Subcutaneous abdominal adipose tissue (tissue), 5 donors: Measurements from ENCODE around the gene PPP1R3C.
A peak's percentile ranks its signal among the peaks of the same experiment; 100 is the strongest.

Experiments
- H3K27ac ChIP-seq: one replicate; pipeline ENCODE4 v1.7.0; 2013; ENCODE audit warnings: low read depth, mild to moderate bottlenecking, inconsistent platforms, low read length, moderate library complexity
- H3K27me3 ChIP-seq, 5 donors: one replicate each; pipeline ENCODE4 v1.7.0; 2013; ENCODE audit warnings: low read length in 5 of 5, inconsistent platforms in 1 of 5; ENCODE audit not compliant: control insufficient read depth in 5 of 5, insufficient read depth in 4 of 5
- H3K36me3 ChIP-seq, 5 donors: one replicate each; pipeline ENCODE4 v1.7.0; 2013; ENCODE audit warnings: low read length in 5 of 5; ENCODE audit not compliant: control insufficient read depth in 5 of 5, insufficient read depth in 5 of 5
- H3K4me1 ChIP-seq, 5 donors: one replicate each; pipeline ENCODE4 v1.7.0; 2013; ENCODE audit warnings: low read length in 5 of 5, mild to moderate bottlenecking in 3 of 5, moderate library complexity in 1 of 5; ENCODE audit not compliant: control insufficient read depth in 5 of 5, insufficient read depth in 5 of 5
- H3K4me3 ChIP-seq, 5 donors: one replicate each; pipeline ENCODE4 v1.7.0; 2013; ENCODE audit warnings: low read length in 5 of 5, low read depth in 1 of 5
- H3K9ac ChIP-seq, 5 donors: one replicate each; pipeline ENCODE4 v1.7.0; 2013; ENCODE audit warnings: low read length in 5 of 5, mild to moderate bottlenecking in 4 of 5, moderate library complexity in 3 of 5
- H3K9me3 ChIP-seq, 5 donors: one replicate each; pipeline ENCODE4 v1.7.0; 2013; ENCODE audit warnings: low read length in 5 of 5; ENCODE audit not compliant: control insufficient read depth in 5 of 5
- donor health status: healthy.
- donor health status: healthy.
- donor health status: healthy.
- donor health status: healthy.
- donor health status: healthy.

The PPP1R3C gene

DNA sequence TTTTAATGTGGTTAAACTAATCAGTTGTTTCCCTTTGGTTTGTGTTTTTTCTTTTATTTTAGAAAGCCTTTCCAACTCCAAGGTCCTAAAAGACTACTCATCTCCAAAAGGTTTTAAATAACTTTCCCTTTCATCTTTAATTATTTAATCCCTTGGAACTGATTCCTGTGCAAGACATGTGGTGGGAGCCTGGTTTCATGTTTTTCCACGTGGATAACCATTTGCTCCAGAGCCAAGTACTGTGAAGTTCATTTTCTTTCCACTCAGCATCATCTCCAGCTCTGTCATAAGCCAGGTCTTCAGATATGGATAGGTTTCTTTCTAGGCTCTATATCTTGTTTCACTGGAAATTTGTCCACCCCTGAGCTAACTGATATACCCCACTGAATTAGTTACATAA, 16.7 kb downstream of the PPP1R3C start:
- Histone ChIP-seq H3K36me3 (no peaks in the 10 kb centered on the region), H3K9me3 (no peaks in the 10 kb centered on the region), H3K27me3 (no peaks in the 10 kb centered on the region), H3K27ac (no peak overlapping the region), H3K9ac (no peak overlapping the region), H3K4me1 (peaks cover 0 to 13% (median 6%) of the 10 kb centered on the region in 5 donors), H3K4me3 (no peak overlapping the region)

DNA sequence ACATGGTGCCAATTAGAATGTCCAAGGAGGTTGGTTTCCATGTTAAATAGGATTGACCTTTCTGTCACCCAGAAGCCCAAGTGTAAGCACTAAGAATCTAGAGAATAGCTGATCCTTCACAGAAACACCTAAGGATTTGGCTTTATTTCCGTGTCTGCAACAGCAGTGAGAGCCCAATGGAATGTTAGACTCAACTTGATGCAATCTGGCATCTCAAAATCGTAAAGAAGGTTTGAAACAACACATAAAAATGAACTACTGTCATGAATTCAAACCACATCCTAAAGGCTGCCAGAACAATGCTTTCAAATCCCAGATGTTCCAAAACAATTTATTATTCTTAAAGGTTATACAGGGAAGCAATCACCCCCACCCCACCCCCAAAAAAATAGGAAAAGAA, 18.6 kb downstream of the PPP1R3C start:
- no peaks in the 10 kb centered on the region for H3K27me3 ChIP-seq
- H3K4me3 ChIP-seq: no peak overlapping the region
- no peaks in the 10 kb centered on the region for H3K36me3 ChIP-seq
- no peaks in the 10 kb centered on the region for H3K9me3 ChIP-seq
- H3K4me1 ChIP-seq: peaks cover 0 to 19% (median 9%) of the 10 kb centered on the region in 5 donors
- H3K27ac ChIP-seq: peak overlapping the region; percentile 27
- H3K9ac ChIP-seq: no peak overlapping the region

DNA sequence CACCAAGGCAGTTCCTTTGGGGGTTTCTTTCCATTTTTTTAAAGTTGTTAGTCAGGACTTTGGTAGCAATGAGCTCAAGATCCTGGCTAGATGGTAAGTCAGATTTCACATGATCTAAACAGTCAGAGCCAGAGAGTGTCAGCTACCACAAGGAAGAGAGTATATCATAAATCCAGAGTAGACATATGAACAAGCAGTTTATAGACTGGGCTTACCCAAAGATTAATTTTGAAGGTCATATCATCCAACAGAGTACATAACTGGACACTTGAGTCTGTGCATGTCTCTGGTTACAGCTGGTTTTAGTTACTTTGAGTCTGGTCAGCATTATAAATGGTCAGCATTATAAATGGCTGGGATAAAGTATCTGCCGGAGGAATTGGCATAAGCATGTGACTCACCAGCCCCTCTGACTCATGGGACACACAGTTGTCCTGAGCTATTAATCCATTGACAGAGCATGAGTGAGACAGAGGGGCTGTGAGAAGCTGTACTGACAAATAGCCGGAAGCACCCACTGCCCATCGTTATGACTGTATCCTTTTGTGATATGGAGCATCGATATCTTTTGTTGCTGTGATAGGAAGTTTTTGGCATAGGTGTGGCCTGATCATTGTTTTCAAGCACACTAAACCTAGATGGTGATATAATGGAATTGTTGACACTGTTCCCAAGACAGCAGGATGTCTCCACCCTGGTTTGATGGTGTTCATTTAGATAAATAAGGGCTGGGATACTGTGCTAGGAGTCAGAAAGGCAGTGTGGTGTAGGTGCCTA, 19.3 kb downstream of the PPP1R3C start:
- no peaks in the 10 kb centered on the region for H3K36me3 ChIP-seq
- H3K4me3 ChIP-seq: no peak overlapping the region
- peaks cover 0 to 25% (median 15%) of the 10 kb centered on the region in 5 donors for H3K4me1 ChIP-seq
- H3K27me3 ChIP-seq: no peaks in the 10 kb centered on the region
- H3K9me3 ChIP-seq: no peaks in the 10 kb centered on the region
- H3K27ac ChIP-seq: peak overlapping the region; percentile 27
- no peak overlapping the region for H3K9ac ChIP-seq

DNA sequence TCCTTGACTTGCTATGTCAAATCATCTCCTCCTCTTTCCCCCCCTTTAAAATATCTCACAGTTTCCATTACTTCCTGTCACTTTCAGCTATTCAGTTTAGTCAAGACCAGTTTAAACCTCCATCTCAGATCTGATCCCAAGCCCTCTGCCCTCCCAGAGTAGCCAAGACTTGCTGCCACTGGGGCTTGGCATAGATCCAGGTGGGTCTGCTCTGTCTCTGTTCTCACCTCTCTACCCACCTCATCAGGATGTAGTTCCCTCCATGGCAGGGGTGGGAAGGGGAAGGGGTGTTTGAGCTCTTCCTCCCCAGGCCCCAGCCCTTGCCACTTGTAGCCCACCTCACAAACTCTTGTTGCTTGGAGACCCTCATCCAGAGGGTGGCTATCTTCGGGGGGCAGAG, 22.0 kb downstream of the PPP1R3C start:
- Histone ChIP-seq H3K9ac (no peak overlapping the region), H3K27ac (peak overlapping the region; percentile 46), H3K4me1 (peaks cover 0 to 38% (median 29%) of the 10 kb centered on the region in 5 donors), H3K9me3 (peaks cover 0 to 3% (median 0%) of the 10 kb centered on the region in 5 donors), H3K36me3 (no peaks in the 10 kb centered on the region), H3K4me3 (no peak overlapping the region), H3K27me3 (no peaks in the 10 kb centered on the region)

DNA sequence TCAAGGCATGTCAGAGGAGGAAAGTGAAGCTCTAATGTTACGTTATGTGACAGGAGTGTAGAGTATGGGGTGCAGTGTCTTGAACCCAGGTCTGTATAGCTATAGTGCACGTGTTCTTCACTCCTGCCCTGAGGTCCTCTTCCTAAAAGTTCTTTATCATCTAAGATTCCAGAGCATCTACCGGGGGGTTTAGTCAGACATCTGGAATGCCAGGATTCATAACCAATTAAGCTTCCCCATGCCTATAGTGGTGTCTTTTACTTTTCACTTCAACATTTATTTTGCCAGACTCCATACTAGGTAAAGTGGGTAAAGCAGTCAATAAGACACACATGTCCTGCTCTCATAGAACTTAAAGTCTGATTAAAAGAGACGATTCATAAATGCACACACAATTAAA, 22.4 kb downstream of the PPP1R3C start:
- Histone ChIP-seq H3K9me3 (peaks cover 0 to 6% (median 0%) of the 10 kb centered on the region in 5 donors), H3K27me3 (no peaks in the 10 kb centered on the region), H3K27ac (no peak overlapping the region), H3K4me3 (no peak overlapping the region), H3K9ac (no peak overlapping the region), H3K36me3 (no peaks in the 10 kb centered on the region), H3K4me1 (peaks cover 0 to 38% (median 29%) of the 10 kb centered on the region in 5 donors)

DNA sequence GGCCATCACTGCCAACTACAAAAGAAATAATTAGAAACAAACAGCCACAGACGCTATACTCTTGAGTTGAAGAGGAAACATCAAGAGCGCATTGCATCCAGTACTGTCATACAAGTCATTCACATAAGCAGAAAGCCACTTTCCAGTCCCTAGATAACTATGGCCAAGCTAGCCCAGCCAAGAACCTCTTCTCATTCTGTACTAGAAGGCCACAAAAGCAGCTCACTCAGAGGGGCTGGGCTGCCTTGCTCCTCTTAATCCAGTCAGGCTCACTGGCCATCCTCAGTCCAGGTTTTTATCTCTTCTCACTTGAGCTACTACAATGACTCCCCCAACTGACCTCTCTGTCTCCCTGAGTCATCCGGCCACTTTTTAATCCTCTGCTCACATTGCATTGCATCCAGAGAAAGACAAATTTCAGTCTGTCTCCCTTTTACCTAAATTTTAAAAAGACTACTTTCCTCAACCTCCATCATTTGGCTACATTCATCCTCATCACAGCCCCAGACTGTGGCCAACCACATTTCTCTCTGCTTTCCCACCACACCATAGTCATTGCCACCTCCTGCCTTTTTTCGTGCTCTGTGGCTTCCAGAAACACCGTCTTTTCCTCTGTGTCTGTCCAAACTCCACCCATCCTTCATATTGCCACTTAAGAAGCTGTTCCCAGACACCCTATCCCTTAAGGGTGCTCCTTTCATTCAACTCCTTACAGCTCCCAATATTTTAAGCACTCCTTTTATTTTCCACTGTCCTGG, 25.0 kb downstream of the PPP1R3C start:
- Histone ChIP-seq H3K27me3 (no peaks in the 10 kb centered on the region), H3K36me3 (no peaks in the 10 kb centered on the region), H3K4me3 (peak overlapping the region in 1 of 5 donors; percentile 66), H3K4me1 (peaks cover 0 to 33% (median 27%) of the 10 kb centered on the region in 5 donors), H3K27ac (peak overlapping the region; percentile 69), H3K9ac (peak overlapping the region in 2 of 5 donors; percentile 53 to 69), H3K9me3 (peaks cover 0 to 6% (median 0%) of the 10 kb centered on the region in 5 donors)

DNA sequence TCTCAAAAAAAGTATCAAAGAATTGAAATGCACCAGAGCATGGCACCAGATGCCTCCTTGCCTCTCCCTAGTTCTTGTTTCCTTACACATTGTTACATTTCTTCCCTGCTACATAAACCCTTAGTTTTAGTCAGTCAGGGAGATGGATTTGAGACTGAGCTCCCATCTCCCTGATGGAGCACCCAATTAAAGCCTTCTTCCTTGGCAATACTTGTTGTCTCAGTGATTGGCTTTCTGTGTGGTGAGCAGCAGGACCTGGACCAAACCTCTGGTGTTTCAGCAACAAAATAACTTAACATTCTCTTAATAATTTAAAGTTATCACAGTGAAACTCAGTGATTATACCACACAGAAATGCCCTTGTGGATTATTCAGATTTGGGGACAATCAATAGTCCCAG, 26.9 kb downstream of the PPP1R3C start:
- H3K4me3 ChIP-seq: no peak overlapping the region
- no peaks in the 10 kb centered on the region for H3K27me3 ChIP-seq
- no peaks in the 10 kb centered on the region for H3K36me3 ChIP-seq
- no peak overlapping the region for H3K9ac ChIP-seq
- H3K4me1 ChIP-seq: peaks cover 0 to 29% (median 27%) of the 10 kb centered on the region in 5 donors
- H3K27ac ChIP-seq: no peak overlapping the region
- H3K9me3 ChIP-seq: peaks cover 0 to 6% (median 0%) of the 10 kb centered on the region in 5 donors

DNA sequence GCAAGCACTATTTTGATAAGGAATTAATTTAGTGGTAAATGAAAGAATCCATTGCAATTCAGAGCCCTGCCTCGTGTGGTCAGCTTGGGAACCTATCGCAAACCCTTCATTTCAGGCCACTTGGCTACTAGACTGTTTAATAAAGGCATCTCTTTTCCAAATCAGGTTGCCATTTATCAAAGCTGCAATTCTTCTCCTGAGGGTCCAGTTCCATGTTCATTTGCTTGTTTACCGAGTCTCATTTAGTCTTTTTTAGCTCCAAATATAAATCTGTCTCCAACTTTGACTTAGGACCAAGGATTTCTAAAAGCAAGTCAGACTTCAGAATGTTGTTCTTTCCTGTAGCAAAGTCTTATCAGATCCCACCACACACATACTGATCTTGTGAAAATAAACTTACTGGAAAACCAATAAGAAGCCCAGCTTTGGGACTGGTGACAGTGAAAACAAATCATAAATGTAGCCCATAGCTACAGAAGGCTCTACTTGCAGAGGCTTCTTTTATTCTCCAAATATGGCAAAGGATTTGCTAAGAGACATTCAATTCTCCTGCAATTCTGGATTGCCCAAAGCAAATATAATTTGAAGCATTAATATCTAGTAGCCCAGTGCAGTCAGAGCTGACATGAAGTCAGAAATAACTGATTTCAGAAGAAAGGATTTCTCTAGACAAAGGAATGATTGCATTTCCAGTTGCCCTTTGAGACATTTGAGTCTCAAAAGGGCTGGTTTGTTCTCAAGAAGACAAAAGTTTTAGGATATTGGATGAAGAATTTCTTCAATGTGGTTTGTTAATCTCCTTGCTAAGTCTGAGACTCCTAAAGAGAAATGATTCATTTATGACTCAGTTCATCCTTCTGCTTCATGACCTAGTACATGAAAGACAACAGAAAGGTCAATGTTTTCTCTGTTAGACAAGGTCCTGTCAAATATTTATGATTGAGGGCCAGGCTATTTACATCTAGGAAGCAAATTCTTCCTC, 28.0 kb downstream of the PPP1R3C start:
- peak overlapping the region; percentile 47 for H3K27ac ChIP-seq
- H3K27me3 ChIP-seq: no peaks in the 10 kb centered on the region
- no peaks in the 10 kb centered on the region for H3K36me3 ChIP-seq
- peaks cover 0 to 27% (median 27%) of the 10 kb centered on the region in 5 donors for H3K4me1 ChIP-seq
- H3K9me3 ChIP-seq: peaks cover 0 to 6% (median 0%) of the 10 kb centered on the region in 5 donors
- no peak overlapping the region for H3K4me3 ChIP-seq
- no peak overlapping the region for H3K9ac ChIP-seq

DNA sequence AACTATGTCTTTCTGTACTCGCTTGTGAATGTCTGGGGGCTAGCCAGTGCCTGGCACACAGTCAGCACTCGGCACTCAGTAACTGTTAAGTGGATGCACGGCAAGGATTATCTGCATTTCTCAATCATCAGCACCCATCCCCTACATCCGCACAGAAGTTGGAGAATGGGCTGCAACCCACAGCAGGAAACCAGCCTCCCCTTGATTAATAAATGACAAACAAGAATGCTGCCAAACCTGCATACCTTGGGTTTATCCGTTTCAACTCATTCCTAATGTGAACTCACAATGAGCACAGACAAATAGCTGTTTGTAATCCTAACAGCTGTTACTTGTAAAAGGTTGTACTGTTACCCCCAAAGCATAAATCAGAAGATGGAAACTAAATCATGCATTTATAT, 28.9 kb downstream of the PPP1R3C start:
- H3K27me3 ChIP-seq: no peaks in the 10 kb centered on the region
- H3K36me3 ChIP-seq: no peaks in the 10 kb centered on the region
- H3K9me3 ChIP-seq: peaks cover 0 to 6% (median 0%) of the 10 kb centered on the region in 5 donors
- no peak overlapping the region for H3K27ac ChIP-seq
- no peak overlapping the region for H3K9ac ChIP-seq
- peaks cover 0 to 23% (median 21%) of the 10 kb centered on the region in 5 donors for H3K4me1 ChIP-seq
- H3K4me3 ChIP-seq: no peak overlapping the region
